ENCODE measurements around the gene CHST7.

Gene CHST7

DNA sequence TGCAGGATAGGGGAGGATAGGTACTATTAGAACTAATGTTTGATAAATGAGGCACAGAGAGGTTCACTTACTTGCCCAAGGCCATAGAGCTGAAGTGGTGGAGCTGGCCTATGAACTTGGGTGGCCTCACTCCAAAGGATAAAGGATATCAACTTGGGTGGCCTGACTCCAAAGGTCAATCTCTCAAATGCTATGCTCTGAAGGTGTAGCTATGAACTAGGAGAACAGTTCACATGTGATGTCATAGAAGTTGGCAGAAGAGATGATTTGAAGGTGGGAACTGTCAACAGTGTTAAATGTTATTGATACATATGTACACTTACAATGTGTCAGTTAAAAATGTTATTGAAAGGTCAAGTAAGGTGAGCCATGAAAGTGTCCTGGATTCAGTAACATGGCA, 6.2 kb upstream of the CHST7 start:
- no peaks in the 10 kb centered on the region for H3K36me3 ChIP-seq (ENCODE audit: control insufficient read depth, low read length)
- no peaks in the 10 kb centered on the region for H3K9me3 ChIP-seq (ENCODE audit: control insufficient read depth, insufficient read depth, low read length)
- peaks cover 3% of the 10 kb centered on the region; the same call in 1 of the 2 replicates for H3F3A ChIP-seq (ENCODE audit: control insufficient read depth, insufficient read depth)
- no peak for TF ChIP-seq EZH2phosphoT487 (IDR thresholded peaks at IDR 0.05; ENCODE audit: borderline replicate concordance, low read length)
- TF ChIP-seq CTCF (IDR thresholded peaks at IDR 0.05; ENCODE audit: low read depth, low read length, poor library complexity, severe bottlenecking): no peak
- no peak overlapping the region for H3K4me2 ChIP-seq (ENCODE audit: low read length)
- H3K9me2 ChIP-seq (replicated peaks; ENCODE audit: control insufficient read depth, low read length): no peaks in the 10 kb centered on the region
- no peak overlapping the region for H3K27ac ChIP-seq (ENCODE audit: low read depth, low read length)
- H3K27me3 ChIP-seq (ENCODE audit: control insufficient read depth, low read length): peaks cover 8% of the 10 kb centered on the region
- no peaks in the 10 kb centered on the region for H3K79me2 ChIP-seq (ENCODE audit: control insufficient read depth, low read length)
- no peak overlapping the region for H3K4me3 ChIP-seq (ENCODE audit: low read length)
- no peaks in the 10 kb centered on the region for H4K20me1 ChIP-seq (ENCODE audit: control insufficient read depth, insufficient read depth, low read depth, low read length)
- peaks cover 13% of the 10 kb centered on the region for H3K4me1 ChIP-seq (ENCODE audit: control insufficient read depth, low read length)

- no peaks in the 10 kb centered on the region for H3K9me2 ChIP-seq (replicated peaks; ENCODE audit: control insufficient read depth, low read length)
- no peaks in the 10 kb centered on the region for H3K79me2 ChIP-seq (ENCODE audit: control insufficient read depth, low read length)
- no peaks in the 10 kb centered on the region for H3K36me3 ChIP-seq (ENCODE audit: control insufficient read depth, low read length)
- H3K4me1 ChIP-seq (ENCODE audit: control insufficient read depth, low read length): peaks cover 28% of the 10 kb centered on the region
- no peak overlapping the region for H3K4me3 ChIP-seq (ENCODE audit: low read length)
- H3K27ac ChIP-seq (ENCODE audit: low read depth, low read length): no peak overlapping the region
- no peaks in the 10 kb centered on the region for H4K20me1 ChIP-seq (ENCODE audit: control insufficient read depth, insufficient read depth, low read depth, low read length)
- H3K9me3 ChIP-seq (ENCODE audit: control insufficient read depth, insufficient read depth, low read length): no peaks in the 10 kb centered on the region
- peaks cover 7% of the 10 kb centered on the region; the same call in 1 of the 2 replicates for H3F3A ChIP-seq (ENCODE audit: control insufficient read depth, insufficient read depth)
- peaks cover 18% of the 10 kb centered on the region for H3K27me3 ChIP-seq (ENCODE audit: control insufficient read depth, low read length)
- no peak for TF ChIP-seq EZH2phosphoT487 (IDR thresholded peaks at IDR 0.05; ENCODE audit: borderline replicate concordance, low read length)
- no peak for TF ChIP-seq CTCF (IDR thresholded peaks at IDR 0.05; ENCODE audit: low read depth, low read length, poor library complexity, severe bottlenecking)
- H3K4me2 ChIP-seq (ENCODE audit: low read length): no peak overlapping the region
Measured at GRCh38 chrX:46569621-46570020, 3.9 kb upstream of the CHST7 start.

DNA sequence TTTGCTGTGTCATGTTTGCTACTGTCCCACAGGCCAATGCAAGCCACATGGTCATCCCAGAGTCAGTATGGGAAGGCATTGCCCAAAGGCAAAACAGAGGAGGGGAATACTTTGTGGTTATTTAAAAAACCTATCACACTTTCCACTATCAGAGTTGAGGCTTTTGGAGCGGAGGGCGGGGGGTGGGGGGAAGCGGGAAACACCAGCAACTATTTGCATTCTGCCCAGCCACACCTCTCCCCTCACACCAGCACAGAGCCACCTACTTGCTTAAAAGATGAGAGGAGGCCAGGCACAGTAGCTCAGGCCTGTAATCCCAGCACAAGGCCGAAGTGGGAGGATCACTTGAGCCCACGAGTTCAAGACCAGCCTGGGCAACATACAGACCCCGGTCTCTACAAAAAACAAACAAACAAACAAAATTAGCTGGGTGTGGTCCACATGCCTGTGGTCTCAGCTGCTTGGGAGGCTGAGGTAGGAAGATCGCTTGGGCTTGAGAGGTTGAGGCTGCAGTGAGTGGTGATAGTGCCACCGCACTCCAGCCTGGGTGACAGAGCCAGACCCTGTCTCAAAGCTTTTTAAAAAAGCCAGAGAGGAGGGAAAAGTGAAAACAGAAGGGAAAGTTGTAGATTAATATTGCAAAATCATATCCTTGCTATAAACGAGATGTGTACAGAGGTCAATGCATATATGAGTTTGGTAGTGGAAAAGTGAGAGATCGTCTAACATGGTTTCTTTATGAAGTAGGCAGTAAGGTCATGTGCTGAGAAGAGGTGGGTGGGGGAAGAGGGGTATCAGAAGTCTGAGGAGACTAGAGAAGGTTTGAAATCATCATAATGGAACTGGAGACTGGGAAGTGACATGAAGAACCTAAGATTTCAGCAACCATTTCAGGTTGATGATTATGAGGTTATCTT, 1.9 kb upstream of the CHST7 start:
- Histone ChIP-seq H3K27ac (ENCODE audit: low read depth, low read length) (no peak overlapping the region), H4K20me1 (ENCODE audit: control insufficient read depth, insufficient read depth, low read depth, low read length) (no peaks in the 10 kb centered on the region), H3K27me3 (ENCODE audit: control insufficient read depth, low read length) (peaks cover 34% of the 10 kb centered on the region), H3K79me2 (ENCODE audit: control insufficient read depth, low read length) (no peaks in the 10 kb centered on the region), H3K36me3 (ENCODE audit: control insufficient read depth, low read length) (no peaks in the 10 kb centered on the region), H3K9me2 (replicated peaks; ENCODE audit: control insufficient read depth, low read length) (no peaks in the 10 kb centered on the region), H3K9me3 (ENCODE audit: control insufficient read depth, insufficient read depth, low read length) (no peaks in the 10 kb centered on the region), H3K4me2 (ENCODE audit: low read length) (no peak overlapping the region), H3K4me3 (ENCODE audit: low read length) (no peak overlapping the region), H3F3A (ENCODE audit: control insufficient read depth, insufficient read depth) (peaks cover 7% of the 10 kb centered on the region; the same call in 1 of the 2 replicates), H3K4me1 (ENCODE audit: control insufficient read depth, low read length) (peaks cover 49% of the 10 kb centered on the region)
- TF ChIP-seq CTCF (IDR thresholded peaks at IDR 0.05; ENCODE audit: low read depth, low read length, poor library complexity, severe bottlenecking): no peak
- TF ChIP-seq EZH2phosphoT487 (IDR thresholded peaks at IDR 0.05; ENCODE audit: borderline replicate concordance, low read length): no peak

Measured in DOHH2 (cell line).